ENCODE measurements around the gene CCDC88C. TPM values are rescaled to one million over a fixed set of nuclear protein-coding genes. Genes with fewer than 3 reads are reported as not detected.

Gene CCDC88C
- total RNA-seq, 2 donors from 2014 or later: 4.0 to 4.4 TPM

- Histone ChIP-seq H3K36me3 (no peaks in the 10 kb centered on the region), H3K27ac (no peak overlapping the region), H3K4me3 (no peak overlapping the region), H3K9me3 (no peaks in the 10 kb centered on the region), H3K27me3 (no peaks in the 10 kb centered on the region), H3K4me1 (peaks cover 0 to 11% of the 10 kb centered on the region in 2 donors)
- TF ChIP-seq, protein P1, sequence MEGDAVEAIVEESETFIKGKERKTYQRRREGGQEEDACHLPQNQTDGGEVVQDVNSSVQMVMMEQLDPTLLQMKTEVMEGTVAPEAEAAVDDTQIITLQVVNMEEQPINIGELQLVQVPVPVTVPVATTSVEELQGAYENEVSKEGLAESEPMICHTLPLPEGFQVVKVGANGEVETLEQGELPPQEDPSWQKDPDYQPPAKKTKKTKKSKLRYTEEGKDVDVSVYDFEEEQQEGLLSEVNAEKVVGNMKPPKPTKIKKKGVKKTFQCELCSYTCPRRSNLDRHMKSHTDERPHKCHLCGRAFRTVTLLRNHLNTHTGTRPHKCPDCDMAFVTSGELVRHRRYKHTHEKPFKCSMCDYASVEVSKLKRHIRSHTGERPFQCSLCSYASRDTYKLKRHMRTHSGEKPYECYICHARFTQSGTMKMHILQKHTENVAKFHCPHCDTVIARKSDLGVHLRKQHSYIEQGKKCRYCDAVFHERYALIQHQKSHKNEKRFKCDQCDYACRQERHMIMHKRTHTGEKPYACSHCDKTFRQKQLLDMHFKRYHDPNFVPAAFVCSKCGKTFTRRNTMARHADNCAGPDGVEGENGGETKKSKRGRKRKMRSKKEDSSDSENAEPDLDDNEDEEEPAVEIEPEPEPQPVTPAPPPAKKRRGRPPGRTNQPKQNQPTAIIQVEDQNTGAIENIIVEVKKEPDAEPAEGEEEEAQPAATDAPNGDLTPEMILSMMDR (IDR thresholded peaks at IDR 0.05): no peak
- DNase-seq (ENCODE audit: low spot score): no peak
Measured at GRCh38 chr14:91299121-91300115, 118.2 kb downstream of the CCDC88C start.

DNA sequence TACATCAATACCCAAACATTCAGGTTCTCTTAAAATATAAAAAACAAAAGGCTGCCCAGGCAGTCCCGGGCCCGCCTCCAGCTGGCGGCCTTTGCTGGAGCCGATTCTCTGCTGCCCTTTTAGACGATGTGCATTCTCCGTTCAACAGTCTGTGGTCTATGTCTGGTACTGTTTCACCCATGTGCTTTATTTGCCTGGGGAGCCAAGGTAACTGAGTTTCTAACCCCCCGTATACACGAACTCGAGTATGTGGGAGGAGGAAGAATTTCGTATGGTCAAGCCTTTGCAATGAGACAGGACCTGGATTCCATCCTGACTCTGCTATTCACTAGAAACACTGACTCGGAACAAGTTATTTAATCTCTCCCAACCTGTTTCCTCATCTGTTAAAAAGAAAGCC is 119.0 kb downstream of the CCDC88C start:
- no peaks in the 10 kb centered on the region for H3K9me3 ChIP-seq
- no peak for DNase-seq (ENCODE audit: low spot score)
- H3K27me3 ChIP-seq: no peaks in the 10 kb centered on the region
- H3K27ac ChIP-seq: no peak overlapping the region
- H3K36me3 ChIP-seq: no peaks in the 10 kb centered on the region
- peaks cover 0 to 9% of the 10 kb centered on the region in 2 donors for H3K4me1 ChIP-seq
- TF ChIP-seq, protein P1 (IDR thresholded peaks at IDR 0.05): no peak
- H3K4me3 ChIP-seq: no peak overlapping the region

DNA sequence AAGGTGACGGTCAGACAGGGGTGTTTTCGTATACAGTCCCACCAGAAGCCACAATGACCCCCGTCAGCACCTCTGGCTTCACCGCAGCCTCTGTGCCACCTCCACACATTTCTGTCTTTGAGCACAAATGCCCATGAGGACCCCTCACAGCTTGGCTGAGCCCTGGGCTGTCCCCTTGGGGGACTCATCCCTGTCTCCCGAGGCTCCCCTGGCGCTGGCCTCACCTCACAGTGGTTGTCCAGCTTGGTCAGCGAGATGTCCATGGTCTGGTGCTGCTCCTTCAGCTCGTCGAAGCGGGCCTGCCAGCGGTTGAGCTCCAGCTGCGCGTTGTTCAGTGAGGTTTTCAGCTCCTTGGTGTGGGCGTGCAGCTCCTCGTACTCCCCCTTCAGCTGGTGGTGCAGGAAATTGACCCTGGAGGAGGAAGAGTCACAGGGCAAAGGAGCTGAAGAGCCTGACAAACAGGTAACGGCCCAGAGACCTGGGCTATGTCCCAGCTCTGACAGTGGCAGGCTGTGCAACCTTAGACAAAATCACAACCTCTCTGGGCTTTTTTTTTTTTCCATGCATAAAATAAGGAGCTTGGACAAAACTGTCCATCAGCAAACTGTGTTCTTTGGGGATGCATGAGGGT is 120.4 kb downstream of the CCDC88C start:
- TF ChIP-seq, protein P1 (IDR thresholded peaks at IDR 0.05): no peak
- DNase-seq (ENCODE audit: low spot score): no peak
- H3K9me3 ChIP-seq: no peaks in the 10 kb centered on the region
- no peak overlapping the region for H3K27ac ChIP-seq
- no peaks in the 10 kb centered on the region for H3K27me3 ChIP-seq
- no peak overlapping the region for H3K4me3 ChIP-seq
- H3K36me3 ChIP-seq: no peaks in the 10 kb centered on the region
- H3K4me1 ChIP-seq: peaks cover 0 to 8% of the 10 kb centered on the region in 2 donors

DNA sequence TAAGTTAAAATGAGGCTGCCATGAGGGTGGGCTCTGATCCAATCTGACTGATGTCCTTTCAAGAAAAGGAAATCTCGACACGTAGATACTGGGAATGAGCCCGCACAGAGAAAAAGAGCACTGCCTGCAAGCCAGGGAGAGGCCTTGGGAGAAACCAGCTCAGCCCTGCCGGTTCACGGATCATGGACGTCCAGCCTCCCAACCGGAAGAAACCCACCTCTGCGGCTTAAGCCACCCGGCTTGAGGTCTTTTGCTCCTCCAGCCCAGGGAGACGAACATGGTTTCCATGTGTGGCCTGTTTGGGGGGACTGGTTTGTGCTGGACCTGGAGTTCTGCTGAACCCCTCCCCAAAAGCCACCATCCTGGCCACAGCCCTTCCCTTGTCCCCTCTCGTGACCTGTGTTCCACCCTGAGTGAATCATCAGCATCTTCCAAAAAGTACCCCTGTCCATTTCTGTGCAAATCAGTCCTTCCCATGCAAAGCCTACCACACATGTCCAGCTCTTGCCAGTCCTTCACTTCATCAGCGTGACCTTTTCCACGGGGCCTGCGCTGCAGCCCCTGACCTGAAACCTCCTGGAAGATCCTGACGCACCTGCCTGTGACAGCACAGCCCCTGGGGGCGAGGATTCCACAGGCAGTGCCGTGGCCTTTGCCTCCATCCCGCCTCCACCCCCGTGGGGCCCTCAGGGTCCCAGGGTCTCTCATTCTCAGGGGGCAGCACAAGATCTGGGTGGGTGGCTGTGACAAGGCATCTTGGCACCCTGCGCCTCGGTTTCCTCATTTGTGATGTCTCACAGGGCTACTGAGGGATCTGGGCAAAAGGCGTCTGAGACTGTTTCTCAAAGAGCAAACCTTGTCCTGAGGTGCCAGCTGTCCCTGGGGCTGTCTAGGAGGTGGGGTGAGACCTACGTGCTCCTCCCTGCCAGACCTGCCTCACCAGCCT is 121.5 kb downstream of the CCDC88C start:
- H3K36me3 ChIP-seq: no peaks in the 10 kb centered on the region
- H3K9me3 ChIP-seq: no peaks in the 10 kb centered on the region
- no peaks in the 10 kb centered on the region for H3K27me3 ChIP-seq
- DNase-seq (ENCODE audit: low spot score): no peak
- peaks cover 0 to 8% of the 10 kb centered on the region in 2 donors for H3K4me1 ChIP-seq
- TF ChIP-seq, protein P1 (IDR thresholded peaks at IDR 0.05): no peak
- H3K4me3 ChIP-seq: no peak overlapping the region
- no peak overlapping the region for H3K27ac ChIP-seq

GRCh38 chr14:91295276-91295845 is 122.3 kb downstream of the CCDC88C start:
- TF ChIP-seq, protein P1 (IDR thresholded peaks at IDR 0.05): no peak
- Histone ChIP-seq H3K27me3 (no peaks in the 10 kb centered on the region), H3K36me3 (no peaks in the 10 kb centered on the region), H3K4me1 (peaks cover 0 to 8% of the 10 kb centered on the region in 2 donors), H3K27ac (no peak overlapping the region), H3K9me3 (no peaks in the 10 kb centered on the region), H3K4me3 (no peak overlapping the region)
- no peak for DNase-seq (ENCODE audit: low spot score)

Data from right atrium auricular region (tissue), 2 donors.